K562 (cell line): ENCODE results near the gene ADORA3. TPM values are rescaled to one million over a fixed set of nuclear protein-coding genes. Genes with fewer than 3 reads are reported as not detected.

Experiments
- BCL6 ChIP-seq: fragments of 250-450 bp; sonication (Bioruptor Pico); IDR thresholded peaks from 2 replicates; pipeline ENCODE4 v1.4.0; 2020
- CBFA2T2 ChIP-seq: fragments of 450-650 bp; conservative IDR thresholded peaks from 2 replicates; pipeline ENCODE4 v1.6.1; 2017; ENCODE audit warnings: mild to moderate bottlenecking
- CBFB ChIP-seq: sonication (generic); formaldehyde crosslinking; IDR thresholded peaks from 2 replicates; pipeline ENCODE4 v1.4.0; 2020; ENCODE audit warnings: mild to moderate bottlenecking, missing genetic modification reagents
- CHD1 ChIP-seq: fragments of 200-600 bp; sonication (generic); IDR thresholded peaks from one replicate; pipeline ENCODE4 v1.6.1; 2012; ENCODE audit warnings: mild to moderate bottlenecking, moderate library complexity, low read length, inconsistent platforms
- EGR1 ChIP-seq: fragments of 450-650 bp; conservative IDR thresholded peaks from 2 replicates; pipeline ENCODE4 v1.6.1; 2017; ENCODE audit warnings: mild to moderate bottlenecking
- EP400 ChIP-seq: fragments of 450-650 bp; IDR thresholded peaks from 2 replicates; pipeline ENCODE4 v1.6.1; 2017; ENCODE audit warnings: antibody characterized with exemption, mild to moderate bottlenecking, moderate library complexity
- FOS ChIP-seq: IDR thresholded peaks from 3 replicates; pipeline ENCODE4 v1.6.1; 2011; ENCODE audit not compliant: insufficient read length; ENCODE audit errors: extremely low read depth
- HDAC3 ChIP-seq: fragments of 450-650 bp; IDR thresholded peaks from 2 replicates; pipeline ENCODE4 v1.6.1; 2018; ENCODE audit warnings: borderline replicate concordance, mild to moderate bottlenecking, moderate library complexity; ENCODE audit not compliant: partially characterized antibody
- HSF4 ChIP-seq: fragments of 250-450 bp; sonication (Bioruptor Pico); IDR thresholded peaks from 2 replicates; pipeline ENCODE4 v2.1.2; 2022; ENCODE audit warnings: mild to moderate bottlenecking, moderate library complexity, borderline replicate concordance
- JUNB ChIP-seq: fragments of 450-650 bp; formaldehyde crosslinking; conservative IDR thresholded peaks from 2 replicates; pipeline ENCODE4 v1.4.0; 2020; ENCODE audit warnings: mild to moderate bottlenecking
- MCM5 ChIP-seq: fragments of 450-650 bp; IDR thresholded peaks from 2 replicates; pipeline ENCODE4 v1.6.1; 2016; ENCODE audit warnings: low read depth
- RBM22 ChIP-seq: fragments of 200-400 bp; formaldehyde crosslinking; IDR thresholded peaks from 2 replicates; pipeline ENCODE4 v1.6.1; 2018; ENCODE audit warnings: low read length, low read depth; ENCODE audit not compliant: poor library complexity, severe bottlenecking
- TAF15 ChIP-seq: fragments of 200-400 bp; formaldehyde crosslinking; IDR thresholded peaks from 2 replicates; pipeline ENCODE4 v1.6.1; 2017; ENCODE audit warnings: mild to moderate bottlenecking, low read depth, low read length, moderate library complexity
- TFAM ChIP-seq: fragments of 250-450 bp; sonication (Bioruptor Pico); conservative IDR thresholded peaks from 2 replicates; pipeline ENCODE4 v1.5.0; 2021; ENCODE audit warnings: mild to moderate bottlenecking, moderate library complexity
- ZFP30 ChIP-seq: fragments of 250-450 bp; sonication (Bioruptor Pico); IDR thresholded peaks from 2 replicates; pipeline ENCODE4 v1.8.0; 2022; ENCODE audit warnings: moderate library complexity, mild to moderate bottlenecking, inconsistent platforms, borderline replicate concordance
- ZNF134 ChIP-seq: fragments of 250-450 bp; sonication (Bioruptor Pico); conservative IDR thresholded peaks from 2 replicates; pipeline ENCODE4 v1.4.0; 2020
- ZNF274 ChIP-seq: IDR thresholded peaks from 2 replicates; pipeline ENCODE4 v1.6.1; 2011; ENCODE audit warnings: low read depth, mild to moderate bottlenecking, low read length, moderate library complexity, borderline replicate concordance
- ZNF507 ChIP-seq: conservative IDR thresholded peaks from 2 replicates; pipeline ENCODE4 v1.6.1; 2017; ENCODE audit warnings: missing genetic modification characterization, missing compliant biosample characterization
- ZNF780A ChIP-seq: fragments of 250-450 bp; sonication (Bioruptor Pico); IDR thresholded peaks from 2 replicates; pipeline ENCODE4 v1.5.0; 2021; ENCODE audit warnings: mild to moderate bottlenecking
- polyA plus RNA-seq, 8 experiments: library from polyadenylated mRNA; depleted of rRNA in 4 of 8; stranded (reverse) in 5 of 8; unstranded in 3 of 8; fragments of >200 nt; fragmentation: Nextera tagmentation in 2 of 8; fragmentation: Illumina TruSeq in 1 of 8; extraction: Ambion mirVana in 2 of 8; extraction: Trizol in 1 of 8; gene quantifications; 2 replicates each; pipeline versions ENCODE4 v1.2.1 to v1.2.3, GENCODE V29; 2011 to 2014; ENCODE audit warnings: inconsistent platforms in 1 of 8, missing spikeins in 1 of 8
- total RNA-seq, 7 experiments: library from RNA; depleted of rRNA in 6 of 7; stranded (reverse); fragments of >200 nt in 6 of 7; fragmentation: Illumina TruSeq in 2 of 7; extraction: Trizol in 2 of 7; gene quantifications; 2 replicates each; pipeline versions ENCODE4 v1.2.1 to v1.2.3, GENCODE V29; 2011 to 2021; ENCODE audit warnings: low replicate concordance in 1 of 7
- TF ChIP-seq, protein P1 (sequence below): fragments of 250-450 bp; sonication (Bioruptor Pico); IDR thresholded peaks from 2 replicates; pipeline ENCODE4 v1.8.0; 2021; ENCODE audit warnings: moderate library complexity, mild to moderate bottlenecking, inconsistent platforms
- TF ChIP-seq, protein P2 (sequence below): conservative IDR thresholded peaks from 2 replicates; pipeline ENCODE4 v1.6.1; 2011; ENCODE audit warnings: low read depth, mild to moderate bottlenecking, low read length; ENCODE audit not compliant: control insufficient read depth
- TF ChIP-seq, protein P3 (sequence below): sonication (generic); formaldehyde crosslinking; IDR thresholded peaks from 2 replicates; pipeline ENCODE4 v1.8.1; 2023; ENCODE audit warnings: missing genetic modification reagents, mild to moderate bottlenecking, borderline replicate concordance

The ADORA3 gene
- total and polyA plus RNA-seq, 9 of the 15 experiments (the other 6 are each of a cell fraction or from before 2014, with no cell fraction given): 0.09 to 0.35 (median 0.16) TPM; not detected in 3

DNA sequence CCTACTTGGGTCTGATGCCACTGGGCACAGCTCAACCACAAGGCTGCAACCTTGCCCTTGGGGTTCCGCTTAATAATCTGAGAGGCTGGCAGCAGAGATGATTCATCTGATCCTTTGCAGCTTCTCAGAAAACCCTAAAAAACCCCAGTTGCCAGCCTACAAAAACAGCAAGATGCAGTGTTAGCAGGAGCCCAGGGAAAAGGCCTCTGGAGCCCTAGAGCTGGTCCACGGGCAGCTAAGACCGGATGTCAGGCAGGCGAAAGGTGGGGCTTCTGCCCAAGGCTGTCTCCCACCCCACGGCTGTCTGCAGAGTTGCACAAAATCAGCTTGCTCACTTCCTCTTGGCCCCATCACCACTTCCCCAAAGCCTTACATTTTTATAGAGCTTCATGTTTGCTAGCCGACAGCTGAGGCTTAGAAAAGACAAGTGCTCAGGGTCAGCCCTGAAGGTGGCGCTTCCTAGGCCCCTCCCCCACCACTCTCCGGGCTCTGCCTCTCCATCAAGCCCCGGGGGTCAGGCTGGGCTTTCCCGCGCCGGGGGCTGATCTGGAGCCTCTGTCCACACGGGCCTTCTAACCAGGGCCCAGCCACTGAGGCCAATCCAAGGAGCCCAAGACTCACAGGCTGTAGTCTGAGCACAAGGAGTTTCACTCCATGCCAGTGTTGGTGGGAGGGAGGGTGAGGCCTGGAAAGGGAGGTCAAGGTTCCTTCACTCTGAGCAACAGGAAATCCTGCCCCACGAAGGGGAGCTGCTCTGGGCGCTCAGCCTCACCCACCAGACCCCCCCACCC, 4.2 kb upstream of the ADORA3 start (continued):
- TF ChIP-seq, protein P1, sequence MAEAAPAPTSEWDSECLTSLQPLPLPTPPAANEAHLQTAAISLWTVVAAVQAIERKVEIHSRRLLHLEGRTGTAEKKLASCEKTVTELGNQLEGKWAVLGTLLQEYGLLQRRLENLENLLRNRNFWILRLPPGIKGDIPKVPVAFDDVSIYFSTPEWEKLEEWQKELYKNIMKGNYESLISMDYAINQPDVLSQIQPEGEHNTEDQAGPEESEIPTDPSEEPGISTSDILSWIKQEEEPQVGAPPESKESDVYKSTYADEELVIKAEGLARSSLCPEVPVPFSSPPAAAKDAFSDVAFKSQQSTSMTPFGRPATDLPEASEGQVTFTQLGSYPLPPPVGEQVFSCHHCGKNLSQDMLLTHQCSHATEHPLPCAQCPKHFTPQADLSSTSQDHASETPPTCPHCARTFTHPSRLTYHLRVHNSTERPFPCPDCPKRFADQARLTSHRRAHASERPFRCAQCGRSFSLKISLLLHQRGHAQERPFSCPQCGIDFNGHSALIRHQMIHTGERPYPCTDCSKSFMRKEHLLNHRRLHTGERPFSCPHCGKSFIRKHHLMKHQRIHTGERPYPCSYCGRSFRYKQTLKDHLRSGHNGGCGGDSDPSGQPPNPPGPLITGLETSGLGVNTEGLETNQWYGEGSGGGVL (CRISPR knock-in tag): no peak
- no peak for TF ChIP-seq BCL6 (CRISPR knock-in tag)
- no peak; the same call in 1 of the 2 replicates for TF ChIP-seq ZNF134
- TF ChIP-seq CHD1: no peak
- no peak for TF ChIP-seq TAF15
- peak; percentile 66 for TF ChIP-seq EP400
- no peak for TF ChIP-seq MCM5
- no peak for TF ChIP-seq HDAC3
- TF ChIP-seq ZFP30 (CRISPR knock-in tag): no peak
- TF ChIP-seq JUNB (CRISPR knock-in tag): no peak
- no peak for TF ChIP-seq HSF4 (CRISPR knock-in tag)
- TF ChIP-seq, protein P2, sequence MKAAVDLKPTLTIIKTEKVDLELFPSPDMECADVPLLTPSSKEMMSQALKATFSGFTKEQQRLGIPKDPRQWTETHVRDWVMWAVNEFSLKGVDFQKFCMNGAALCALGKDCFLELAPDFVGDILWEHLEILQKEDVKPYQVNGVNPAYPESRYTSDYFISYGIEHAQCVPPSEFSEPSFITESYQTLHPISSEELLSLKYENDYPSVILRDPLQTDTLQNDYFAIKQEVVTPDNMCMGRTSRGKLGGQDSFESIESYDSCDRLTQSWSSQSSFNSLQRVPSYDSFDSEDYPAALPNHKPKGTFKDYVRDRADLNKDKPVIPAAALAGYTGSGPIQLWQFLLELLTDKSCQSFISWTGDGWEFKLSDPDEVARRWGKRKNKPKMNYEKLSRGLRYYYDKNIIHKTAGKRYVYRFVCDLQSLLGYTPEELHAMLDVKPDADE: peak; percentile 69; the same call in 1 of the 2 replicates
- no peak for TF ChIP-seq FOS
- no peak for TF ChIP-seq ZNF274
- no peak for TF ChIP-seq EGR1
- TF ChIP-seq ZNF507: no peak
- TF ChIP-seq CBFB (CRISPR knock-in tag): no peak
- TF ChIP-seq CBFA2T2: no peak
- no peak for TF ChIP-seq RBM22
- TF ChIP-seq ZNF780A (CRISPR knock-in tag): no peak
- TF ChIP-seq, protein P3, sequence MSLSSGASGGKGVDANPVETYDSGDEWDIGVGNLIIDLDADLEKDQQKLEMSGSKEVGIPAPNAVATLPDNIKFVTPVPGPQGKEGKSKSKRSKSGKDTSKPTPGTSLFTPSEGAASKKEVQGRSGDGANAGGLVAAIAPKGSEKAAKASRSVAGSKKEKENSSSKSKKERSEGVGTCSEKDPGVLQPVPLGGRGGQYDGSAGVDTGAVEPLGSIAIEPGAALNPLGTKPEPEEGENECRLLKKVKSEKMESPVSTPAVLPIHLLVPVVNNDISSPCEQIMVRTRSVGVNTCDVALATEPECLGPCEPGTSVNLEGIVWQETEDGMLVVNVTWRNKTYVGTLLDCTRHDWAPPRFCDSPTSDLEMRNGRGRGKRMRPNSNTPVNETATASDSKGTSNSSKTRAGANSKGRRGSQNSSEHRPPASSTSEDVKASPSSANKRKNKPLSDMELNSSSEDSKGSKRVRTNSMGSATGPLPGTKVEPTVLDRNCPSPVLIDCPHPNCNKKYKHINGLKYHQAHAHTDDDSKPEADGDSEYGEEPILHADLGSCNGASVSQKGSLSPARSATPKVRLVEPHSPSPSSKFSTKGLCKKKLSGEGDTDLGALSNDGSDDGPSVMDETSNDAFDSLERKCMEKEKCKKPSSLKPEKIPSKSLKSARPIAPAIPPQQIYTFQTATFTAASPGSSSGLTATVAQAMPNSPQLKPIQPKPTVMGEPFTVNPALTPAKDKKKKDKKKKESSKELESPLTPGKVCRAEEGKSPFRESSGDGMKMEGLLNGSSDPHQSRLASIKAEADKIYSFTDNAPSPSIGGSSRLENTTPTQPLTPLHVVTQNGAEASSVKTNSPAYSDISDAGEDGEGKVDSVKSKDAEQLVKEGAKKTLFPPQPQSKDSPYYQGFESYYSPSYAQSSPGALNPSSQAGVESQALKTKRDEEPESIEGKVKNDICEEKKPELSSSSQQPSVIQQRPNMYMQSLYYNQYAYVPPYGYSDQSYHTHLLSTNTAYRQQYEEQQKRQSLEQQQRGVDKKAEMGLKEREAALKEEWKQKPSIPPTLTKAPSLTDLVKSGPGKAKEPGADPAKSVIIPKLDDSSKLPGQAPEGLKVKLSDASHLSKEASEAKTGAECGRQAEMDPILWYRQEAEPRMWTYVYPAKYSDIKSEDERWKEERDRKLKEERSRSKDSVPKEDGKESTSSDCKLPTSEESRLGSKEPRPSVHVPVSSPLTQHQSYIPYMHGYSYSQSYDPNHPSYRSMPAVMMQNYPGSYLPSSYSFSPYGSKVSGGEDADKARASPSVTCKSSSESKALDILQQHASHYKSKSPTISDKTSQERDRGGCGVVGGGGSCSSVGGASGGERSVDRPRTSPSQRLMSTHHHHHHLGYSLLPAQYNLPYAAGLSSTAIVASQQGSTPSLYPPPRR (CRISPR knock-in tag): no peak
- TF ChIP-seq TFAM (CRISPR knock-in tag): no peak
